ACHN (cell line): ENCODE results near the gene FAM131B.
"Not testable (repeated sequence)": the region's sequence is repeated elsewhere in the genome, so short reads cannot be mapped to it uniquely, and the experiment has no call there.

Experiments used
- DNase-seq: peaks from one replicate; pipeline ENCODE4 v3.0.0-alpha.2; 2015
- in situ Hi-C: cut with HindIII; loops from 2 replicates; pipeline ENCODE4 v1.10.0; 2017; ENCODE audit warnings: low sequenced_read_pairs, low pct_ligation_motif_present, low pct_unique_long_range_greater_than_20kb

The FAM131B gene

DNA sequence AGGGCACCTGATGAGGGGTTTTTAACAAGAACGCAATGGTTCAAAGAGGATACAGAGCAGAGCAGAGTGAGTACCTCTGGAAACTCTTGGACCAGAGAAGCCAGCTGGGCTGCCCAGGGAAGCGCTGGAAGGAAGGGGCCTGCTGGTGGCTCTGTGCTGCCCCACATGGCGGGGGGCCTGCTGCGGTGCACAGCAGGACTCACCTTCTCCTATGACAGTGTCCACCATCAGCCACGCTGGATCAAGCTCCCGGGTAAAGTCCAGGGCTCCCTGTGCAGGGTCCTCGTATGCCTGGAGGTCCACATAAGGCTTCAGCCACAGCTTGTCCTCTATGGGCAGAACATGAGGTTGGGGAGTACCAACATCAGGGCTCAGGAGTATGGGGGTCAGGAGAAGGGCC, 33.7 kb upstream of the FAM131B start:
- in situ Hi-C loops = no loop called here

GRCh38 chr7:143395187-143396149, 33.0 kb upstream of the FAM131B start:
- no peak for DNase-seq
- in situ Hi-C loops = no loop called here

More for the DNA sequence above, 33.7 kb upstream of the FAM131B start:
- DNase-seq = no peak

- in situ Hi-C loops = no loop called here
- DNase-seq = no peak
Measured at GRCh38 chr7:143394777-143395176, 32.3 kb upstream of the FAM131B start.

GRCh38 chr7:143394068-143394467, 31.6 kb upstream of the FAM131B start:
- no peak for DNase-seq
- in situ Hi-C loops = no loop called here

- DNase-seq = no peak
- in situ Hi-C loops = no loop called here
Measured at GRCh38 chr7:143393267-143394041, 30.9 kb upstream of the FAM131B start.

DNA sequence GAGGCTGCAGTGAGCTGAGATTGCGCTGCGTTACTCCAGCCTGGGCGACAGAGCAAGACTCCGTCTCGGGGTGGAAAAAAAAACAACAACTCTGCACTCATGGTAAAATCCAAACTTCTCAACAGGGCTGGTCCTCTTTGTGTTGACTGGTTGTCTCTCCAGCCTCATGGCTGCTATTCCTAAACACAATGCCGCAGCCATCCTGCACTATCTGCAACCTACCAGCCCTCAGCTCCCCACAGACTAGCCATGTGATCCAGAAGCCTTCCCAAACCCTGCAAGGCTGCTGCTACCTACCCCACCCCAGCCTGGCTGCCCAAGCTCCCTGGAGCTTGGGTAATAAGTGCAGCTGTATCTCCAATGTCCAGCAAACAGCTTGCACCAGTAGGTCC, 30.4 kb upstream of the FAM131B start:
- no peak for DNase-seq
- in situ Hi-C loops = no loop called here

GRCh38 chr7:143392427-143392826, 29.9 kb upstream of the FAM131B start:
- in situ Hi-C loops, DNase-seq: not testable (repeated sequence)

DNA sequence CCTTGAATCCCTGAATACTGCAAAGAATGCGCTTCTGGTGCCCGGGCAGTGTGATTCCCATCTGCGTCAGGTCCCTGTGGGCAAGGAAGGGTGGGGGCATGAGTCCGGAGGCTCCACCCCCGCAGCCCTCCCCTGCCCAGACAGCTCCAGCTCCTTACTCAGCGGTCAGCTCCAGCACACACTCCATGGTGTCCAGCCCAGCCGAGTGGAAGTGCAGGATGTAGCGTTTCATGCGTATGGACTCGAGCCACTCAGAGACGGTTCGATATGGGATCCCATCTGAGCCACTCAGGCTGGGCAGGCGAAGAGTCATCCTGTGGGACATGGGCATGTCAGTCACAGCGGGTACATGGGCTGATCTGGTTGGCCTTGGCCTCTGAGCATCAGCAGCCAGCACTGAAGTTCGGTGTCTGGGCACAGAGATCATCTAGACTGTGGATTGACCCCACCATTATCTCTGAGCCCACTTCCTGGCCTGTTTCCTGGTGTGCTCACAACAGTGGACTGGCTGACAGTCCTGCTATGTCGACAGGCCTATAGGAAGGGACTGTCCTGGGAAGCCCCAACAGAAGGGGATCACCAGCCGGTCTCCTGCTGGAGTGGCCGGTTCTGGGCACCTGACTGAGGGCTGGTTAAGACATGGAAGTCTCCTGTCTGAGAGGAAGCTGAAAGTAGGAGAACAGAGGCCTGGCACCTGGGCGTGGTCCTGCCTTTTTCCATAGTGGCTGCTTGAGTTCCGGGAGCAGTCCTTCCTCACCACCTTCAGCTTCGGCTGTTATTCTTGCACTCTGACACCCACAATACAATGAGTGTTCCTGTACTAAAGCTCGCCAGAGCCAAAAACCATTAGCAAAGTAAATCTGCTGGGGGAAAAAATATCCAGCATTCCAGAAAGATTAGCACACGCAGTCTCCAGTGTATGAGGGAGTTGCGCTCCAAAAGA, 29.2 kb upstream of the FAM131B start:
- DNase-seq = no peak
- in situ Hi-C loops = no loop called here

GRCh38 chr7:143390773-143391317, 28.3 kb upstream of the FAM131B start:
- in situ Hi-C loops = no loop called here
- DNase-seq = no peak

DNA sequence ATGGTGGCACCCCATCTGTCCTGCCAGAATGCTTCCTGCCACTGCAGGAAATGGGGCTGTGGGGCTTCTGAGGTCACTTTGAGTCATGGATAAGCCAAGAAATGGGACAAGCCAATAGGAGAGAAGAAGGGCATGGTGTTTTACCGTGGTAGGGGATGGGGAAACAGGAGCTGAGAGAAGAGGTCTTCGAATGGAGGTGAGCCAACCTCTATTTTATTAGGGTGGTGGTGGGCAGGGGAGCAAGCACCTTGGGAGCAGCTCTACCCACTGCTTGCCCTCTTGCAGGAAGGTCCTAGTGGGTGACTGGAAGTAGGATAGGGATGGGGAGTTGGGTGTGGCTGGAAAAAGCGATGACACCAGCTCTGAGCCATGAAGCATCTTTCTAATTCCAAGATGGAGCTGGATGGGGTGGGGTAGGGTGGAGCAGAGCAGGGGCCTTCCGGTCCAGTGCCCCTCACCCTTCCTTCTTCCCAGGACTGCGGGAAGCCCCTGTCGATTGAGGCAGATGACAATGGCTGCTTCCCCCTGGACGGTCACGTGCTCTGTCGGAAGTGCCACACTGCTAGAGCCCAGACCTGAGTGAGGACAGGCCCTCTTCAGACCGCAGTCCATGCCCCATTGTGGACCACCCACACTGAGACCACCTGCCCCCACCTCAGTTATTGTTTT, 27.7 kb upstream of the FAM131B start:
- in situ Hi-C loops = no loop called here
- no peak for DNase-seq

- no peak for DNase-seq
- in situ Hi-C loops = no loop called here
Measured at GRCh38 chr7:143389316-143390103, 27.0 kb upstream of the FAM131B start.

DNA sequence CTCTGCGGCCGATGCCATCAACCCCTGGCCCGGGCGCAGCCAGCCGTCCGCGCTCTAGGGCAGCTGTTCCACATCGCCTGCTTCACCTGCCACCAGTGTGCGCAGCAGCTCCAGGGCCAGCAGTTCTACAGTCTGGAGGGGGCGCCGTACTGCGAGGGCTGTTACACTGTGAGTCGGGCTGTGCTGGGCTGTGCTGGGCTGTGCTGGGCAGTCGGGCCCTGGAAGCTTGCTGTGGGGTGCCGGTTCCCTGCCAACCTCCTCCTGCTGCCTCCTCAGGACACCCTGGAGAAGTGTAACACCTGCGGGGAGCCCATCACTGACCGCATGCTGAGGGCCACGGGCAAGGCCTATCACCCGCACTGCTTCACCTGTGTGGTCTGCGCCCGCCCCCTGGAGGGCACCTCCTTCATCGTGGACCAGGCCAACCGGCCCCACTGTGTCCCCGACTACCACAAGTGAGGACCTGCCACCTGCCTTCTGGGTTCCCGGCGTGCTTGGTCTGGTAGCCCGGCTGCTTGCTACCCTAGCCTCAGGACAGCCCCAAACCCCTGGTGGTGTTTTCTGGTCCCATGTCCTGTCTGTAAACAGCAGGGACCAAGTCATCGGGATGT, 26.1 kb upstream of the FAM131B start:
- in situ Hi-C loops = no loop called here
- DNase-seq = no peak

DNA sequence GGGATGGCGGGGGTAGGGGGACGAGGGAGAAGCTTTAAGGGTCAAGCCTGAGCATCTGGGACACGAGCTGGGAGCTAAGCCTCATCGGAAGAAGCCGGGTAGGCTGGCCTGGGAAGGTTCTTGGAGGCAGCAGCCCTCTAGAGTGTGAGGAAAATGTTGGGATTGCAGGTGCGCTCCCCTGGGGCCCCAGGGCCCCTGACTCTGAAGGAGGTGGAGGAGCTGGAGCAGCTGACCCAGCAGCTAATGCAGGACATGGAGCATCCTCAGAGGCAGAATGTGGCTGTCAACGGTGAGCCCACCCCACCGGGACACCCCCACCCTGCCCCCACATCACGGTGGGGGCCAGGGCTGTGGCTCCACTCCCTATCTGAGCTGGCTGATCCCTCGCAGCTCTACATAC, 25.5 kb upstream of the FAM131B start:
- DNase-seq = no peak
- in situ Hi-C loops = no loop called here

- DNase-seq = peak; percentile 44
- in situ Hi-C loops = no loop called here
Measured at GRCh38 chr7:143387156-143387975, 24.9 kb upstream of the FAM131B start.

DNA sequence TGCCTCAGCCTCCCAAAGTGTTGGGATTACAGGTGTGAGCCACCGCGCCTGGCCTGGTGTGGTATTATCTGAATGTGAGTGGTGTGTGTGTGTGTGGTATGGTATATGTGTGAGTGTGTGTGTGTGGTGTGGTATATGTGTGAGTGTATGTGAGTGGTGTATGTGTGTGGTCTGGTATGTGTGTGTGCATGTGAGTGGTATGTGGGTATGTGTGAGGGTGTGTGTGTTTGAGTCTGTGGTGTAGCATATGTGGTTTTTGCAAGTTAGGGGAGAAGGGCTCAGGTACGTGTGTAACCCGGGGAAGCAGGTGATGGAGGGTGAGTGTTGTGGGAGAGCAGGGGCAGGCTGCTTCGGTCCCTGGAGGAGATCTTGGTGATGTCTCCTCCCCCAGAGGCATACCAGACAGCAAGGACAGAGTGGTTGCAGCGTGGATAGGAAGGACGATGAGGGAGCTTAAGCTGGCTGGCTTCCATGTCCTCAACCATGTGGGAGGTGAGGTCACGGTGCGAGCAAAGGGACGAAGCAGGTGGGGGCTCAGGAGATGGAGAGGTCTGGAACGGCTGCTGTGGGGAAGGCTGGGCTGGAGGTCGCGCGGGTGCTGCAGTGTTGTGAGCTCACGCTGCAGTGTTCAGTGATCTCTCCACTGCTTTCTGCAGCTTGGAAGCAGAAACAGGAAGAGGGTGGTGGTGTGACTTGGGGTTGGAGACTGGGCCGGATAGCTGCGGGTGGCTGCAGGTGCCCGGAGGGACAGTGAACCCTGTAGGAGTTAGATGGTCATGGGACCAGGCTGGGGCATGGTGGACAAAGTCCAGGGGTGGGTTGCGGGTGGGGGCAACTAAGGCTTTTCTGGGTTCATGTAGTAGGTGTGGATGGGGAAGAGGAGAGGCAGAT, 23.6 kb upstream of the FAM131B start:
- no peak for DNase-seq
- in situ Hi-C loops = no loop called here
